Mesendoderm (in vitro differentiated cells): ENCODE results near the gene APOBR. TPM values are rescaled to one million over a fixed set of nuclear protein-coding genes. Genes with fewer than 3 reads are reported as not detected.
"Not testable (repeated sequence)": the region's sequence is repeated elsewhere in the genome, so short reads cannot be mapped to it uniquely, and the experiment has no call there.

Experiments
- DNase-seq: peaks from one replicate; pipeline ENCODE4 v3.0.0; 2013
- H2AK5ac ChIP-seq: 2 replicates; pipeline ENCODE4 v1.6.1; 2013; ENCODE audit warnings: low read length, inconsistent platforms
- H2BK120ac ChIP-seq: 2 replicates; pipeline ENCODE4 v1.6.1; 2013; ENCODE audit warnings: low read depth, mild to moderate bottlenecking, low read length, moderate library complexity, mixed read lengths
- H2BK15ac ChIP-seq: replicated peaks from 2 replicates; pipeline ENCODE4 v1.6.1; 2013; ENCODE audit warnings: low read depth, mild to moderate bottlenecking, moderate library complexity
- H2BK5ac ChIP-seq: 2 replicates; pipeline ENCODE4 v1.6.1; 2013; ENCODE audit warnings: low read length, inconsistent platforms
- H3K18ac ChIP-seq: 2 replicates; pipeline ENCODE4 v1.6.1; 2013; ENCODE audit warnings: mild to moderate bottlenecking, low read length, mixed read lengths
- H3K23ac ChIP-seq: one replicate; pipeline ENCODE4 v1.6.1; 2013; ENCODE audit warnings: low read length
- H3K27ac ChIP-seq: 2 replicates; pipeline ENCODE4 v1.5.1; 2013; ENCODE audit warnings: low read depth, mild to moderate bottlenecking, inconsistent platforms, low read length, moderate library complexity
- H3K27me3 ChIP-seq: 2 replicates; pipeline ENCODE4 v1.6.1; 2013; ENCODE audit warnings: low read length, control low read depth, mild to moderate bottlenecking, inconsistent platforms; ENCODE audit not compliant: insufficient read depth, poor library complexity
- H3K36me3 ChIP-seq: 2 replicates; pipeline ENCODE4 v1.6.1; 2013; ENCODE audit warnings: low read length, inconsistent platforms; ENCODE audit not compliant: control insufficient read depth, insufficient read depth
- H3K4ac ChIP-seq: one replicate; pipeline ENCODE4 v1.6.1; 2013; ENCODE audit warnings: low read depth, mild to moderate bottlenecking, low read length, moderate library complexity
- H3K4me1 ChIP-seq: 2 replicates; pipeline ENCODE4 v1.6.1; 2013; ENCODE audit warnings: low read depth, low read length, inconsistent platforms; ENCODE audit not compliant: control insufficient read depth
- H3K4me2 ChIP-seq: 2 replicates; pipeline ENCODE4 v1.6.1; 2013; ENCODE audit warnings: low read length
- H3K4me3 ChIP-seq: 2 replicates; pipeline ENCODE4 v1.5.1; 2013; ENCODE audit warnings: mild to moderate bottlenecking, low read length
- H3K56ac ChIP-seq: one replicate; pipeline ENCODE4 v1.6.1; 2013; ENCODE audit warnings: low read length
- H3K79me1 ChIP-seq: 2 replicates; pipeline ENCODE4 v1.6.1; 2013; ENCODE audit warnings: low read length, inconsistent platforms
- H3K79me2 ChIP-seq: 2 replicates; pipeline ENCODE4 v1.6.1; 2013; ENCODE audit warnings: mild to moderate bottlenecking, low read length; ENCODE audit not compliant: control insufficient read depth, insufficient read depth
- H3K9ac ChIP-seq: 2 replicates; pipeline ENCODE4 v1.6.1; 2013; ENCODE audit warnings: low read length, inconsistent platforms
- H4K5ac ChIP-seq: one replicate; pipeline ENCODE4 v1.6.1; 2013; ENCODE audit warnings: low read length
- H4K8ac ChIP-seq: one replicate; pipeline ENCODE4 v1.6.1; 2013; ENCODE audit warnings: low read depth, mild to moderate bottlenecking, control low read depth, low read length, moderate library complexity
- WGBS: extraction: QIAGEN DNeasy Blood & Tissue Kit; methylation state at CpG from one replicate; pipeline ENCODE4 v1.1.7; 2013; ENCODE audit warnings: low lambda C conversion rate, missing lambda C conversion rate; ENCODE audit not compliant: insufficient coverage; ENCODE audit errors: extremely low coverage; 5-methylcytosine and 5-hydroxymethylcytosine counted together
- polyA plus RNA-seq, 2 experiments: library from polyadenylated mRNA; stranded (reverse); fragments of 200-250 nt; gene quantifications; one replicate each; pipeline ENCODE4 v1.2.3, GENCODE V29; 2013

APOBR gene
- polyA plus RNA-seq (2013, experiment 1 of 2), result not detected
- polyA plus RNA-seq (2013, experiment 2 of 2), result 0.01 TPM

- Histone ChIP-seq H4K5ac (no peak within 1 kb of the TSS), H2BK120ac (no peak within 1 kb of the TSS), H3K27ac (no peak within 1 kb of the TSS), H3K79me2 (no peaks in the 10 kb centered on the region), H3K56ac (no peak within 1 kb of the TSS), H3K4ac (no peak within 1 kb of the TSS), H3K9ac (no peak within 1 kb of the TSS), H3K23ac (no peak within 1 kb of the TSS), H3K4me3 (no peak within 1 kb of the TSS), H3K27me3 (no peaks in the 10 kb centered on the region), H3K18ac (no peak within 1 kb of the TSS), H3K4me2 (no peak within 1 kb of the TSS), H3K79me1 (no peaks in the 10 kb centered on the region), H2BK15ac (no peak within 1 kb of the TSS), H3K4me1 (no peaks in the 10 kb centered on the region), H2BK5ac (no peak within 1 kb of the TSS), H2AK5ac (no peak within 1 kb of the TSS), H3K36me3 (no peaks in the 10 kb centered on the region), H4K8ac (no peak within 1 kb of the TSS)
- DNase-seq, result no peak
- WGBS, result no CpG with 5 or more reads among the region's 12 CpGs
Measured at GRCh38 chr16:28494121-28494851, at the start of gene APOBR. Gene APOBR, plus strand, starts transcription at chr16:28494643. Its CDS starts 39 bp downstream, at chr16:28494682.

GRCh38 chr16:28446388-28446787, 48.1 kb upstream of the APOBR start:
- not testable (repeated sequence) for H3K36me3 ChIP-seq, H4K8ac ChIP-seq, H3K27ac ChIP-seq, H3K27me3 ChIP-seq, H3K4me2 ChIP-seq, H3K79me1 ChIP-seq, H3K23ac ChIP-seq, H3K79me2 ChIP-seq, H3K4me3 ChIP-seq, H2AK5ac ChIP-seq, H2BK15ac ChIP-seq, H2BK5ac ChIP-seq, H3K4me1 ChIP-seq, H2BK120ac ChIP-seq, H3K4ac ChIP-seq, DNase-seq, H3K9ac ChIP-seq, H4K5ac ChIP-seq, H3K18ac ChIP-seq, H3K56ac ChIP-seq
- WGBS, result no CpG with 5 or more reads among the region's 4 CpGs

DNA sequence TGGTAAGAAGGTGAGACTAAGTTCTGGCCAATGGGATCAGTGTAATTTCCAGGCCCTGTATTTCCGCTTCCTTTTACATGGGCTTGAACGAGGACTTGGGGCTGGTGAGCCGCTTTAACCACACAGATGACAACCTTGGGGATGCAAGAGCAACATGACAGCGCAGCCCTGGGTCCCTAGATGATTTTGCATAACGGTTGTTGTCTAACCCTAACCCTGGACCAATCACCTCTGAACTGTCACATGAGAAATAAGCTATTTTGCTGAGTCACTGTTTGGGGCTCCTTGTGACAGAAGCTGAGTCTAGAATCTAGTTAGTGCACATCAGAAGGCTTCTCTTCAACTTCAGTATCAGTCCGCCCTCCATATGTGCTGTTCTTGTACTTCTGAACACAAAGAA, 47.4 kb upstream of the APOBR start:
- not testable (repeated sequence) for H3K79me2 ChIP-seq, H2BK15ac ChIP-seq, H3K27ac ChIP-seq, DNase-seq, H3K4me3 ChIP-seq, H4K5ac ChIP-seq, H2BK120ac ChIP-seq, H3K4me1 ChIP-seq, H3K56ac ChIP-seq, H3K23ac ChIP-seq, H3K27me3 ChIP-seq, H2AK5ac ChIP-seq, H2BK5ac ChIP-seq, H3K36me3 ChIP-seq, H3K4ac ChIP-seq, H3K4me2 ChIP-seq, H3K79me1 ChIP-seq, H4K8ac ChIP-seq, H3K18ac ChIP-seq, H3K9ac ChIP-seq
- WGBS, result no CpG with 5 or more reads among the region's 6 CpGs

DNA sequence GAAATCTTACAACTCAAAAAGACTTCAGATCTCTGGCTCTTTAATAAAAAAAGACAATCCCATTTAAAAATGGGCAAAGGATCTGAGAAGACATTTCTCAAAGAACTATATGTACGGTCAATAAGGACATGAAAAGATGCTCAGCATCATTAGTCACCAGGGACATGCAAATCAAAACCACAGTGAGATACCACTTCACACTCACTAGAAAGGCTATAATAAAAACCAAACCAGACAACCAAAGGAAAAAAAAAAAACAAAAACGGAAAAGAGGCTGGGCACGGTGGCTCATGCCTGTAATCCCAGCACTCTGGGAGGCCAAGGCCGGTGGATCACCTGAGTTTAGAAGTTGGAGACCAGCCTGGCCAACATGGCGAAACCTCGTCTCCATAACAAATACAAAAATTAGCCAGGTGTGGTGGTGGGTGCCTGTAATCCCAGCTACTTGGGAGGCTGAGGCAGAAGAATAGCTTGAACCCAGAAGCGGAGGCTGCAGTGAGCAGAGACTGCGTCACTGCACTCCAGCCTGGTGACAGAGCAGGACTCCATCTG, 20.7 kb upstream of the APOBR start:
- H3K79me1 ChIP-seq, result no peaks in the 10 kb centered on the region
- no peak overlapping the region for H3K23ac ChIP-seq
- H3K9ac ChIP-seq, result no peak overlapping the region
- no peaks in the 10 kb centered on the region for H3K4me1 ChIP-seq
- H4K8ac ChIP-seq, result no peak overlapping the region
- no peaks in the 10 kb centered on the region for H3K27me3 ChIP-seq
- H2AK5ac ChIP-seq, result no peak overlapping the region
- H2BK120ac ChIP-seq, result no peak overlapping the region
- no peak overlapping the region for H3K27ac ChIP-seq
- no peak overlapping the region for H3K18ac ChIP-seq
- no peak overlapping the region for H2BK15ac ChIP-seq
- no peaks in the 10 kb centered on the region for H3K36me3 ChIP-seq
- no peak overlapping the region for H4K5ac ChIP-seq
- no peak overlapping the region for H3K4ac ChIP-seq
- H3K4me2 ChIP-seq, result no peak overlapping the region
- no CpG with 5 or more reads among the region's 8 CpGs for WGBS
- no peak overlapping the region for H2BK5ac ChIP-seq
- no peak for DNase-seq
- no peak overlapping the region for H3K4me3 ChIP-seq
- no peaks in the 10 kb centered on the region for H3K79me2 ChIP-seq
- H3K56ac ChIP-seq, result no peak overlapping the region

DNA sequence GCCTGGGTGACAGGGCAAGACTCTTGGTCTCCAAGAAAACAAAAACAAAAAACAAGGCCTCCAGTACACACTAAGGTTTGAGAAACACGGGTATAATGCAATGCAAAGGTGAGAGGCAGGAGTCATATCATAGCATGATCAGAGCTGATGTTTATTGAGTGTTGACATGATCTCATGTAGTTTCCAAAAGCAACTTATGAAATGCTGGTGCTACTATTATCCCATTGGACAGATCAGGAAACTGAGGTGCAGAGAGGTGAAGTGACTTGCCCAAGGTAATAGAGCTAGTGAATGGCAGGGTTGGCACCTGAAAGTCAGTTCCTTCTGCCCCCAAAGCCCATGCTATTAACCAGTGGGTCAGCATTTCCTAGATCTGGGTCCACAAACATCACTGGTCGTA, 19.2 kb upstream of the APOBR start:
- DNase-seq, result no peak
- H2BK15ac ChIP-seq, result no peak overlapping the region
- no peak overlapping the region for H3K4me3 ChIP-seq
- H3K36me3 ChIP-seq, result no peaks in the 10 kb centered on the region
- H3K27me3 ChIP-seq, result no peaks in the 10 kb centered on the region
- H2BK120ac ChIP-seq, result no peak overlapping the region
- H3K27ac ChIP-seq, result no peak overlapping the region
- H2AK5ac ChIP-seq, result no peak overlapping the region
- H3K9ac ChIP-seq, result no peak overlapping the region
- no CpG with 5 or more reads among the region's 2 CpGs for WGBS
- H4K8ac ChIP-seq, result no peak overlapping the region
- no peaks in the 10 kb centered on the region for H3K4me1 ChIP-seq
- no peak overlapping the region for H3K4me2 ChIP-seq
- H2BK5ac ChIP-seq, result no peak overlapping the region
- H3K56ac ChIP-seq, result no peak overlapping the region
- H3K18ac ChIP-seq, result no peak overlapping the region
- no peak overlapping the region for H3K4ac ChIP-seq
- no peaks in the 10 kb centered on the region for H3K79me1 ChIP-seq
- H4K5ac ChIP-seq, result no peak overlapping the region
- H3K23ac ChIP-seq, result no peak overlapping the region
- H3K79me2 ChIP-seq, result no peaks in the 10 kb centered on the region
